Cardiac fibroblast (primary cell): ENCODE data around the gene TNFSF13B.

Source experiments
- DNase-seq, 2 donors: peaks; one replicate each; pipeline versions ENCODE4 v3.0.0 to v3.0.0-alpha.2; 2010; ENCODE audit warnings: low read depth in 2 of 2
- H3K4me3 ChIP-seq, 2 donors: replicated peaks in 1 of 2; 1 replicate in 1 of 2; 2 replicates in 1 of 2; pipeline ENCODE4 v1.5.1; 2011; ENCODE audit warnings: low read depth in 2 of 2, low read length in 2 of 2, mild to moderate bottlenecking in 2 of 2, moderate library complexity in 1 of 2
- TF ChIP-seq, protein P1 (sequence below): IDR thresholded peaks from one replicate; pipeline ENCODE4 v1.5.1; 2011; ENCODE audit warnings: low read depth, mild to moderate bottlenecking, low read length, inconsistent platforms

The TNFSF13B gene, protein sequence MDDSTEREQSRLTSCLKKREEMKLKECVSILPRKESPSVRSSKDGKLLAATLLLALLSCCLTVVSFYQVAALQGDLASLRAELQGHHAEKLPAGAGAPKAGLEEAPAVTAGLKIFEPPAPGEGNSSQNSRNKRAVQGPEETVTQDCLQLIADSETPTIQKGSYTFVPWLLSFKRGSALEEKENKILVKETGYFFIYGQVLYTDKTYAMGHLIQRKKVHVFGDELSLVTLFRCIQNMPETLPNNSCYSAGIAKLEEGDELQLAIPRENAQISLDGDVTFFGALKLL

DNA sequence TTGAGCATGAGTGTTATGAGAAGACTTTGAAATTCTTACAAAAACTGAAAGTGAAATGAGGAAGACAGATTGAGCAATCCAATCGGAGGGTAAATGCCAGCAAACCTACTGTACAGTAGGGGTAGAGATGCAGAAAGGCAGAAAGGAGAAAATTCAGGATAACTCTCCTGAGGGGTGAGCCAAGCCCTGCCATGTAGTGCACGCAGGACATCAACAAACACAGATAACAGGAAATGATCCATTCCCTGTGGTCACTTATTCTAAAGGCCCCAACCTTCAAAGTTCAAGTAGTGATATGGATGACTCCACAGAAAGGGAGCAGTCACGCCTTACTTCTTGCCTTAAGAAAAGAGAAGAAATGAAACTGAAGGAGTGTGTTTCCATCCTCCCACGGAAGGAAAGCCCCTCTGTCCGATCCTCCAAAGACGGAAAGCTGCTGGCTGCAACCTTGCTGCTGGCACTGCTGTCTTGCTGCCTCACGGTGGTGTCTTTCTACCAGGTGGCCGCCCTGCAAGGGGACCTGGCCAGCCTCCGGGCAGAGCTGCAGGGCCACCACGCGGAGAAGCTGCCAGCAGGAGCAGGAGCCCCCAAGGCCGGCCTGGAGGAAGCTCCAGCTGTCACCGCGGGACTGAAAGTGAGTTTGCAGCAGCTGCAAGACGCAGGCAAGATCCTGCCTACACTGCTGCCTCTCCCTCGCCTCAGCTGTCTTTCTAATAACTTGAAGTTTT, at the start of gene TNFSF13B:
TSS of gene TNFSF13B (plus strand) at position 118 of the 728 bp plus-strand sequence. CDS start at position 296, 178 bp downstream.
- peak; percentile 48 to 54 for DNase-seq
- peak within 1 kb of the TSS; percentile 47 to 50 for H3K4me3 ChIP-seq
- TF ChIP-seq, protein P1, sequence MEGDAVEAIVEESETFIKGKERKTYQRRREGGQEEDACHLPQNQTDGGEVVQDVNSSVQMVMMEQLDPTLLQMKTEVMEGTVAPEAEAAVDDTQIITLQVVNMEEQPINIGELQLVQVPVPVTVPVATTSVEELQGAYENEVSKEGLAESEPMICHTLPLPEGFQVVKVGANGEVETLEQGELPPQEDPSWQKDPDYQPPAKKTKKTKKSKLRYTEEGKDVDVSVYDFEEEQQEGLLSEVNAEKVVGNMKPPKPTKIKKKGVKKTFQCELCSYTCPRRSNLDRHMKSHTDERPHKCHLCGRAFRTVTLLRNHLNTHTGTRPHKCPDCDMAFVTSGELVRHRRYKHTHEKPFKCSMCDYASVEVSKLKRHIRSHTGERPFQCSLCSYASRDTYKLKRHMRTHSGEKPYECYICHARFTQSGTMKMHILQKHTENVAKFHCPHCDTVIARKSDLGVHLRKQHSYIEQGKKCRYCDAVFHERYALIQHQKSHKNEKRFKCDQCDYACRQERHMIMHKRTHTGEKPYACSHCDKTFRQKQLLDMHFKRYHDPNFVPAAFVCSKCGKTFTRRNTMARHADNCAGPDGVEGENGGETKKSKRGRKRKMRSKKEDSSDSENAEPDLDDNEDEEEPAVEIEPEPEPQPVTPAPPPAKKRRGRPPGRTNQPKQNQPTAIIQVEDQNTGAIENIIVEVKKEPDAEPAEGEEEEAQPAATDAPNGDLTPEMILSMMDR, result peak; percentile 11

DNA sequence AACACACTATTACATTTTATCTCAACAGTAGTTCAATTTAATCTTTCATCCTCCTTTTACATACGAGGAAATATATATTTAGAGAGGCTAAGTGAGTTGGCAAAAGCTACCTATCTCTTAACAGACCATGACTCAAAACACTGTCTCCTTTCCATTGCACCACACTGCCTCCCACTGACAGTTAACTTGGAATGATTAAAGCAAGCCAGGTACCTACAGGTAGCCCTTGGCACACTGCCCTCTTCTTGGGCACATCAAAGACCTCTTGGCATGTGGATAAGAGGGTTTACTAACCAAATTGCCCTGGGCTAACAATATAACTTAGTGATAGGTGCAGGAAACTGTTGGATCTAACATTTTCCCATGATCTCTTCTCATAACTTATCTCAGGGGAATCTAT, 49.5 kb upstream of the TNFSF13B start:
- no peak for DNase-seq
- TF ChIP-seq, protein P1, result no peak
- H3K4me3 ChIP-seq, result no peak overlapping the region

DNA sequence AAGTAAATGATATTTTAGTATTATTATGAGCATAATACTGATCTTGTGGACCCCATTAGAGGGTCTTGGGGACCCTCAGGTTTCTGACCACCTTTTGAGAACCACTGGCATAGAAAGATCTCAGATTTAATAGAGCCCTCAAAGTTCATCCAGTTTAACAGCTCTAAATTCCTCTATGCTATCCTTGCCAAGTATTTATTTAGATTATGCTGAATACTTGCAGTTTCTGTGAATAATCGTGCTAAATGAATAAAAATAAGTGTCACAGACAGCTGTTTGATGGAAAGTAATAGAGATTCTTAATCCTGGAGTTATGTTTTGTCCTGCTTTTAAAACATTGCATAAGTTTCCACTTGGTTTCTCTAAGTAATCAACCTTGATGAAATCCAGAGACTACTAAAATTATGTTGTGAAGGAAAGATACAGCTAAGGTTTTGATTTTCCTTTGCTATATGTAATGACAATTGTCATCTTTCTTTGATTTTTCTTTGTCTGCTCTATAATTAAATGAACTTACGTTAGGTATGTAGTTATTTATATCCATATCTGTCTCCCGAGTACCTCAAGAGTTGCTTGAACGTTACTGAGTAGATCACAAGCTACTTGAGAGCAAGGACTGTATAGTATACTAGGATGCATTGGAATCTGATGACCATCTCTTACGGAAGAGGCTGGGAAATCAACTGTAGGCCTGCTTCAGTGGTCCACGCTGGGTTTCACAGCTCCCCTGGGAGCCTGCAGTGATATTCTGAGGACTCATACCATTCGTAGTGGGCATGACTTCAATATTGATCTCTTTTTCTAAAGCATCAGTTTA, 45.6 kb upstream of the TNFSF13B start:
- DNase-seq, result no peak
- TF ChIP-seq, protein P1, result no peak
- H3K4me3 ChIP-seq, result no peak overlapping the region

DNA sequence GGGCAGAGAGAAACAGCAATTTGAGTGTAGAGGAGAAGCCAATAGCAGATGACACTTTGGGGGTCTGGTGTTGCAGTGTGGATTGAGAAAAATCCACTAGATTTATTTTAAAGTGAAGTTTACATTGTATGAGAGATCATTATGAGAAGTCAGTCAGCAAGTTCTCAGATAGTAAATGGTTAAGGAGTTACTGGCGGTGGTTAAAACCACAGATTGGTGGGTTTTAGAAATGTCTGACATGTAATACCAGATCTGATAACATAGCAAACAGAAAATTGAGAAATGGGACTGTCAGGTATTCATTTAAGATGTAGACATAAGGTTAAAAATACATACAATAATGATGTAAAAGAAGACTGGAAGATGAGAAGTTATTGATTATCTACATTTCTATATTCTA, 44.1 kb upstream of the TNFSF13B start:
- no peak overlapping the region for H3K4me3 ChIP-seq
- DNase-seq, result no peak
- TF ChIP-seq, protein P1, result no peak

DNA sequence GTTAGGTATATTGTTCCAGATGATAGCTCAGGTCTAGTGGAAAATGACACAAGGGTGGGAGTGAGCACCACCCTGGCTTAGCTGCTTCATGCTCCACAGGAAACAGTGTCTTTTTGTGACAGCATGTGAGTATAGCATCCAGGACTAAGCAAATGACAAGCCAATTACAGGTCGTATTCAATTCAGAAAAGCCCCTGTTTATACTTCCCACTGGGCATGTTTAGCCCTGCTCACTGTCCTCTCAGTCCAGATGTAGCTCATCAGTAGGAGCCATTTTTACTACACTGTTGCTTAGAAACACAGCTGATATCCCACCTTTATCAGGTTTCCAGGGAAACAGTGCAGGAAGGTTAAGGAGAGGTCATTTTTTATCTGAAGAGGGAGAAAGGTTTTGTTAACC, 43.3 kb upstream of the TNFSF13B start:
- TF ChIP-seq, protein P1, result no peak
- DNase-seq, result peak in 1 of 2 donors; percentile 3
- no peak overlapping the region for H3K4me3 ChIP-seq

DNA sequence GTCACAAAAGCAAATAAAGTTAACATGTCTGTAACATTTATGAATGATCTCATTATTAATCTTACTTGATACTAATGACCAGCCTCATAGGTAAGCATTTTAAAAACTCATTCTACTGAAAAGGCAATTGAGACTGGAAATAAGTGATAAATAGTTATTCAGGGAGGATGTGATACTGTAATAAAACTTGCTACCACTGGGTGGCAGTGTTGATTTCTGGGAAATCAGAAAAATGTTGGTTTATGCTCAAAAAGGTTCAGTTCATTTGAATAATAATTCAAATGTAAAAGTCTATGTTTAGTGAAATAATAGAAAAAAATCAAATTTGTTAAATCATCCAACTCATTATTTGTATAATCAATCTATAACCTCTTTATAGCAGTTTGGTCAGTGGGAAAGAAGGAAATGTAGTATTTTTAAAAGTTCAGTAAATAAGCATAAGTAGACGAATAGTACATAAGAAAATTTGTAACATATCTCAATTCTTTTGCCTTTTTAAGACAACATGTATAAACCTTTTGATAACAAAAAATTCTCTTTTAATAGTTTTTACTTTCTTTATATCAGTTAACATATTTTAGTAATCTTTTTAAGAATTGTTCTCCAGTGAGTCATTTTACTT, 41.8 kb upstream of the TNFSF13B start:
- TF ChIP-seq, protein P1, result peak; percentile 51
- DNase-seq, result peak; percentile 64 to 70
- H3K4me3 ChIP-seq, result no peak overlapping the region
